Duodenal mucosa (tissue), 2 donors: ENCODE data around the gene SMYD3.

Experiments used
- H3K27ac ChIP-seq: one replicate; pipeline ENCODE4 v1.7.0; 2013; ENCODE audit warnings: low read depth, low read length
- H3K27me3 ChIP-seq, 2 donors: one replicate each; pipeline ENCODE4 v1.7.0; 2013; ENCODE audit warnings: low read length in 2 of 2, control low read depth in 1 of 2; ENCODE audit not compliant: insufficient read depth in 2 of 2, control insufficient read depth in 1 of 2
- H3K36me3 ChIP-seq, 2 donors: one replicate each; pipeline ENCODE4 v1.7.0; 2013; ENCODE audit warnings: low read length in 2 of 2, control low read depth in 1 of 2; ENCODE audit not compliant: insufficient read depth in 2 of 2, control insufficient read depth in 1 of 2
- H3K4me1 ChIP-seq, 2 donors: one replicate each; pipeline ENCODE4 v1.7.0; 2013; ENCODE audit warnings: low read length in 2 of 2, control low read depth in 1 of 2; ENCODE audit not compliant: insufficient read depth in 2 of 2, control insufficient read depth in 1 of 2
- H3K4me3 ChIP-seq, 2 donors: one replicate each; pipeline ENCODE4 v1.7.0; 2013; ENCODE audit warnings: low read length in 2 of 2, low read depth in 1 of 2
- H3K9ac ChIP-seq, 2 donors: one replicate each; pipeline ENCODE4 v1.7.0; 2013; ENCODE audit warnings: low read length in 2 of 2, low read depth in 1 of 2
- H3K9me3 ChIP-seq, 2 donors: one replicate each; pipeline ENCODE4 v1.7.0; 2013; ENCODE audit warnings: low read length in 2 of 2, control low read depth in 1 of 2; ENCODE audit not compliant: control insufficient read depth in 1 of 2

Gene SMYD3

GRCh38 chr1:246195296-246195695 is 311.8 kb downstream of the SMYD3 start:
- H3K27me3 ChIP-seq = no peaks in the 10 kb centered on the region

GRCh38 chr1:246193537-246193936 is 313.5 kb downstream of the SMYD3 start:
- Histone ChIP-seq H3K27ac (no peak overlapping the region), H3K4me1 (no peaks in the 10 kb centered on the region), H3K9ac (no peak overlapping the region), H3K9me3 (no peaks in the 10 kb centered on the region), H3K27me3 (no peaks in the 10 kb centered on the region), H3K36me3 (no peaks in the 10 kb centered on the region), H3K4me3 (no peak overlapping the region)

More at GRCh38 chr1:246195296-246195695, 311.8 kb downstream of the SMYD3 start:
- no peak overlapping the region for H3K27ac ChIP-seq
- no peak overlapping the region for H3K4me3 ChIP-seq
- H3K9me3 ChIP-seq = no peaks in the 10 kb centered on the region
- no peak overlapping the region for H3K9ac ChIP-seq
- H3K4me1 ChIP-seq = no peaks in the 10 kb centered on the region
- no peaks in the 10 kb centered on the region for H3K36me3 ChIP-seq

DNA sequence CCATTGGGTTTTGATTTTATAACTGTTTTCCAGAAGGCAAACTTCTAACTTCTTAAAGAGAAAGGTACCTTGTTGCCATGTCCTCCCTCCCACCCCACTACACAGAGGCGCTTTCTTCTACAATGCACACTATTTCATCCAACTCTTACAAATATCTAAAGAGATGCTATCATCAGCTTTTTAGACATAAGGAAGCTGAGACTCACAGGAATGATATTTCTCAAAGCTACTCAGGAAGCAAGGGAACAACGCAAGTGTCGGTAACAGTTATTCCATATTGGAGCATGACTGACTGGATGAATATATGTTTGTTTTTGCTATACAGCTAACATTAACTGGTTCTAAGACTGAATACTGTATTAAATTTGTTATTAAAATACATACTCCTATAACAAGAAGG is 318.0 kb downstream of the SMYD3 start:
- H3K27me3 ChIP-seq = no peaks in the 10 kb centered on the region
- H3K36me3 ChIP-seq = no peaks in the 10 kb centered on the region
- H3K9me3 ChIP-seq = no peaks in the 10 kb centered on the region
- H3K4me3 ChIP-seq = no peak overlapping the region
- no peak overlapping the region for H3K9ac ChIP-seq
- H3K4me1 ChIP-seq = no peaks in the 10 kb centered on the region
- no peak overlapping the region for H3K27ac ChIP-seq

GRCh38 chr1:246187834-246188372 is 319.2 kb downstream of the SMYD3 start:
- Histone ChIP-seq H3K4me1 (no peaks in the 10 kb centered on the region), H3K9me3 (no peaks in the 10 kb centered on the region), H3K27ac (no peak overlapping the region), H3K9ac (no peak overlapping the region), H3K36me3 (no peaks in the 10 kb centered on the region), H3K4me3 (no peak overlapping the region), H3K27me3 (no peaks in the 10 kb centered on the region)

- no peak overlapping the region for H3K9ac ChIP-seq
- H3K36me3 ChIP-seq = no peaks in the 10 kb centered on the region
- no peaks in the 10 kb centered on the region for H3K27me3 ChIP-seq
- H3K4me1 ChIP-seq = no peaks in the 10 kb centered on the region
- no peak overlapping the region for H3K4me3 ChIP-seq
- no peaks in the 10 kb centered on the region for H3K9me3 ChIP-seq
- no peak overlapping the region for H3K27ac ChIP-seq
Measured at GRCh38 chr1:246184503-246184902, 322.6 kb downstream of the SMYD3 start.

DNA sequence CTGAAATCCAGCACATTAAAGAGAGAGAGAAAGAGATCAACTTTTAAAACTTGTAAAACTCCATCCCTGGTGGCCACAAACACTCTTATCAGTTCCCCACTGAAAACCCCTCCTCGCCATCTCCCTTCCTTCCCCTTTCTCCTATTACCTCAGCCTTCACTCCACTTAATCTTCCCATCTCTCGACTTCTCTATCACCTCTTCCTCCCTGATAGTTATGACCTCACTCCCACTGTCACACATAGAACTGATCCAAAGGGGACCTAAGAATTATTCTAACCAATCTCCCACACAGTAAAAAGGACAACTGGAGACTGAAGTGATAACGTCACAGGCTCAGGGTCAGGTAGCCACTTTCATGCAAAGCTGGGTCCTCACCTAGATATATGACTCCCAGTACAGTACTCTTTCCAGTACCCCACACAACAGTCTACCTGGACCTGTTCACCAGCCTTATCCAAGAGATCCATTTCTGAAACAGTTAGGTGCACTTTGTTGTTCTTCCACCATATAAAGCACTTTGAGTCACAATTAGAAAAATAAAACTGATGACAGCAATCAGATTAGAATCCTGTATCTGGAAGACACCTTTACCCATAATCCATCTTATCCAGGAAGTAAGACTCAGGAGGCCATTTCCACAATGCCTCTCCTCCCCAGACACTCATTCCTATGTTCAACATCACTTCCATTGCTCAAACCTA is 324.8 kb downstream of the SMYD3 start:
- H3K4me3 ChIP-seq = no peak overlapping the region
- H3K27ac ChIP-seq = no peak overlapping the region
- H3K9ac ChIP-seq = no peak overlapping the region
- no peaks in the 10 kb centered on the region for H3K4me1 ChIP-seq
- no peaks in the 10 kb centered on the region for H3K36me3 ChIP-seq
- no peaks in the 10 kb centered on the region for H3K27me3 ChIP-seq
- H3K9me3 ChIP-seq = no peaks in the 10 kb centered on the region

DNA sequence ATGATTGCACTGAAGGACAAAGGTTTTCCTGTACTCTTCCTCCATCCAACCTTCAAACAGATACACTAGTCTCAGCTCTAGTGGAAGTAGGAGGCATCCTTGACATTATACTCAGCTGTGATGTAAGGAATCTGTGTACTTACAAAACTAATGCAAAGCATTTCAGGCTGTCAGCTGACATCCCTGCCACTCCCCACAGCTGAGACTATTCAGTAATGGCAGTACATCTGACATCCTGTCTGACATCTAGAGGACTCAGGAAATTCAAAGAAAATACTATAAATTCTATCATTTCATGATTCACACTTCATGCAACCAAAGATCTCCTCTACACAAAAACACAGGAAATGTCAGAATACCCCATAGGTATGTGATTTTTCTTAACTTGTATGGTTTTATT is 325.8 kb downstream of the SMYD3 start:
- Histone ChIP-seq H3K4me1 (no peaks in the 10 kb centered on the region), H3K4me3 (no peak overlapping the region), H3K27me3 (no peaks in the 10 kb centered on the region), H3K9me3 (no peaks in the 10 kb centered on the region), H3K36me3 (no peaks in the 10 kb centered on the region), H3K27ac (no peak overlapping the region), H3K9ac (no peak overlapping the region)

- Histone ChIP-seq H3K9me3 (no peaks in the 10 kb centered on the region), H3K27me3 (no peaks in the 10 kb centered on the region), H3K4me3 (no peak overlapping the region), H3K9ac (no peak overlapping the region), H3K4me1 (no peaks in the 10 kb centered on the region), H3K27ac (no peak overlapping the region), H3K36me3 (no peaks in the 10 kb centered on the region)
Measured at GRCh38 chr1:246179401-246179800, 327.7 kb downstream of the SMYD3 start.

- Histone ChIP-seq H3K27ac (no peak overlapping the region), H3K4me1 (no peaks in the 10 kb centered on the region), H3K27me3 (no peaks in the 10 kb centered on the region), H3K36me3 (no peaks in the 10 kb centered on the region), H3K9me3 (no peaks in the 10 kb centered on the region), H3K9ac (no peak overlapping the region), H3K4me3 (no peak overlapping the region)
Measured at GRCh38 chr1:246178717-246179311, 328.3 kb downstream of the SMYD3 start.

DNA sequence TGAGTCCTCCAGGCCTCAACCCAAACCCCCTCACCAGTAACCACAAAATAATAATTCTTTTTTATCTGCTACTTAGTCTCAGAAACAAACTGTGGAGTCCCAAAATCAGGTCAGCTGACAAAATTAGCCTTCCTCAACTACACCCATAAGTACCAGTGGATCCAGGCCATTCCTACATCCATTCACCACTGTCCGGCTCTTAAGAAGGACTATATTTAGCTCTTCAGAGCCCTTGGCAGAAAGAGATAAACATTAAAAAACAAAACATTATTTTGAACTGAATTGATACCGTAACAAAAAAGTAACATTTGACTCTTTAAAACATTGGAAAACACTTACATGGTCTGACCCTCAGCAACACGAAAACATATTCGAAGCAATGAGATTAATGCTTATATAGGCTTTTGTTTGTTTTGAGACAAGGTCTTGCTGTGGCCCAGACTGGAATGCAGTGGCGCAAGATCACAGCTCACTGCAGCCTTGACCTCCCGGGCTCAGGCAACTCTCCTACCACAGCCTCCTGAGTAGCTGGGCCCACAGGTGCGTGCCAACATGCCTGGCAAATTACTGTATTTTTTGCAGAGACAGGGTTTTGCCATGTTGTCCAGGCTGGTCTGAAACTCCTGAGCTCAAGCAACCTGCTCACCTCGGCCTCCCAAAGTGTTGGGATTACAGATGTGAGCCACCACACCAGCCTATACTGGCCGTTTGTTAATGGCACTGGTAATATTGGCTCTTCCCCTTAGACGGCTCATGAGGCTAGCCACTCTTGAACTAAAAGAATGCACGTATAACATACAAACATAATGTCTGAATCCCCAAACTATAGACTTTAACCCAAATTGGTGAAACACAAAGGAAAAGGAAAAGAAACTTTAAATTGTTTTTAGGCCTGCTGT is 330.7 kb downstream of the SMYD3 start:
- no peaks in the 10 kb centered on the region for H3K4me1 ChIP-seq
- no peak overlapping the region for H3K9ac ChIP-seq
- no peaks in the 10 kb centered on the region for H3K36me3 ChIP-seq
- H3K4me3 ChIP-seq = no peak overlapping the region
- no peaks in the 10 kb centered on the region for H3K9me3 ChIP-seq
- H3K27me3 ChIP-seq = no peaks in the 10 kb centered on the region
- H3K27ac ChIP-seq = no peak overlapping the region
